K562 (cell line): Measurements from ENCODE around the gene STOX1. TPM values are rescaled to one million over a fixed set of nuclear protein-coding genes. Genes with fewer than 3 reads are reported as not detected.

Experiments
- ATAC-seq: fragments of 200-7000 bp; cut with Tn5 transposase; 3 replicates; pipeline ENCODE4 v1.9.1; 2020; ENCODE audit warnings: moderate library complexity
- BruUV-seq: library from RNA; stranded (reverse); fragments of 400-500 nt; replicated peaks from 2 replicates; lab custom pipeline; 2021; lab: Mats Ljungman, UMichigan
- CTCF ChIA-PET: fragments of 300-600 bp; formaldehyde crosslinking; extraction: SDS; loops from one replicate; lab custom pipeline; 2021; ENCODE audit warnings: low intra/inter-chr PET ratio; lab: Yijun Ruan, JAX
- POLR2A ChIA-PET: fragments of 300-600, 350-650 bp; sonication (Branson Sonifier 250); formaldehyde crosslinking; extraction: SDS; loops from one replicate; lab custom pipeline; 2021; ENCODE audit warnings: antibody characterized with exemption, inconsistent platforms; lab: Yijun Ruan, JAX
- DNase-seq, 4 experiments: peaks; one replicate each; pipeline versions ENCODE4 v3.0.0 to v3.0.0-alpha.2; 2011 to 2018; ENCODE audit warnings: low spot score in 3 of 4, mixed read lengths in 3 of 4; ENCODE audit errors: extremely low read depth in 1 of 4
- FAIRE-seq: peaks from 2 replicates; lab custom pipeline; 2011; peaks lifted over from hg19 to GRCh38; lab: Jason Lieb, UNC
- H2AFZ ChIP-seq: 2 replicates; pipeline ENCODE4 v1.6.0; 2011; ENCODE audit warnings: low read depth, low read length, control low read depth, inconsistent platforms
- H3K27ac ChIP-seq: fragments of 200-600 bp; 3 replicates; pipeline ENCODE4 v1.8.0; 2011; ENCODE audit warnings: low read depth, mild to moderate bottlenecking, control low read depth, inconsistent platforms, low read length, moderate library complexity, mixed read lengths; ENCODE audit errors: extremely low read depth
- H3K27me3 ChIP-seq, 2 experiments: fragments of 300-600 bp in 1 of 2; 2 replicates in 1 of 2; 3 replicates in 1 of 2; pipeline versions ENCODE4 v1.6.0 to v1.8.0; 2011; ENCODE audit warnings: inconsistent platforms in 2 of 2, low read length in 2 of 2, mild to moderate bottlenecking in 1 of 2, mixed read lengths in 1 of 2, moderate library complexity in 1 of 2; ENCODE audit not compliant: control insufficient read depth in 2 of 2, insufficient read depth in 2 of 2
- H3K36me3 ChIP-seq: fragments of 300-600 bp; 3 replicates; pipeline ENCODE4 v1.8.0; 2011; ENCODE audit warnings: mild to moderate bottlenecking, low read length, inconsistent platforms; ENCODE audit not compliant: control insufficient read depth, insufficient read depth
- H3K4me1 ChIP-seq, 2 experiments: fragments of 200-600 bp in 1 of 2; replicated peaks in 1 of 2; 2 replicates in 1 of 2; 3 replicates in 1 of 2; pipeline versions ENCODE4 v1.5.1 to v1.8.0; 2011; ENCODE audit warnings: inconsistent platforms in 2 of 2, low read length in 2 of 2, mild to moderate bottlenecking in 1 of 2, mixed read lengths in 1 of 2, moderate library complexity in 1 of 2; ENCODE audit not compliant: control insufficient read depth in 2 of 2, insufficient read depth in 2 of 2
- H3K4me2 ChIP-seq: 2 replicates; pipeline ENCODE4 v1.6.1; 2011; ENCODE audit warnings: low read length, control low read depth, inconsistent platforms, mixed read lengths; ENCODE audit not compliant: insufficient read depth
- H3K4me3 ChIP-seq: fragments of 200-600 bp; sonication (generic), shearing (Covaris generic); 2 replicates; pipeline ENCODE4 v1.5.1; 2016; ENCODE audit warnings: control low read depth, inconsistent platforms
- H3K79me2 ChIP-seq: fragments of 200-600 bp; 3 replicates; pipeline ENCODE4 v1.8.0; 2011; ENCODE audit warnings: low read length, inconsistent platforms; ENCODE audit not compliant: control insufficient read depth, insufficient read depth
- H3K9ac ChIP-seq, 2 experiments: 2 replicates each; pipeline versions ENCODE4 v1.6.0 to v1.6.1; 2011; ENCODE audit warnings: low read depth in 2 of 2, low read length in 2 of 2, control low read depth in 1 of 2, inconsistent platforms in 1 of 2, mild to moderate bottlenecking in 1 of 2, mixed read lengths in 1 of 2; ENCODE audit not compliant: insufficient read depth in 1 of 2
- H3K9me1 ChIP-seq: one replicate; pipeline ENCODE4 v1.6.0; 2011; ENCODE audit warnings: inconsistent platforms, mild to moderate bottlenecking, low read length, moderate library complexity; ENCODE audit not compliant: control insufficient read depth, insufficient read depth
- H3K9me3 ChIP-seq: replicated peaks from 2 replicates; pipeline ENCODE4 v1.5.1; 2011; ENCODE audit warnings: low read depth, low read length, inconsistent platforms; ENCODE audit not compliant: control insufficient read depth, insufficient read depth
- H4K20me1 ChIP-seq: replicated peaks from 2 replicates; pipeline ENCODE4 v1.6.1; 2011; ENCODE audit warnings: low read length, inconsistent platforms, mixed read lengths; ENCODE audit not compliant: control insufficient read depth, insufficient read depth
- CAMTA2 ChIP-seq: fragments of 250-450 bp; sonication (Bioruptor Pico); conservative IDR thresholded peaks from 2 replicates; pipeline ENCODE4 v1.5.1; 2022
- E2F1 ChIP-seq: sonication (generic); formaldehyde crosslinking; IDR thresholded peaks from 2 replicates; pipeline ENCODE4 v1.8.1; 2023; ENCODE audit warnings: mild to moderate bottlenecking, missing genetic modification reagents, moderate library complexity
- PBX2 ChIP-seq, 2 experiments: IDR thresholded peaks in 1 of 2; conservative IDR thresholded peaks in 1 of 2; 2 replicates each; pipeline ENCODE4 v1.6.1; 2016; ENCODE audit warnings: low read depth in 2 of 2, mild to moderate bottlenecking in 1 of 2, missing compliant biosample characterization in 1 of 2, missing genetic modification characterization in 1 of 2, moderate library complexity in 1 of 2
- PKNOX1 ChIP-seq: fragments of 450-650 bp; IDR thresholded peaks from 2 replicates; pipeline ENCODE4 v1.6.1; 2016
- RBM17 ChIP-seq: fragments of 200-400 bp; formaldehyde crosslinking; IDR thresholded peaks from 2 replicates; pipeline ENCODE4 v1.6.1; 2017; ENCODE audit warnings: low read depth, mild to moderate bottlenecking, low read length, borderline replicate concordance
- THRAP3 ChIP-seq: fragments of 450-650 bp; IDR thresholded peaks from 2 replicates; pipeline ENCODE4 v1.6.1; 2016; ENCODE audit warnings: mild to moderate bottlenecking, inconsistent platforms, borderline replicate concordance
- TRIM25 ChIP-seq: fragments of 450-650 bp; IDR thresholded peaks from 2 replicates; pipeline ENCODE4 v1.7.0; 2016; ENCODE audit warnings: borderline replicate concordance
- WGBS: fragments of 100-300 bp; shearing (Covaris generic); methylation state at CpG from one replicate; pipeline ENCODE4 v1.1.6; 2016; ENCODE audit warnings: low coverage, mixed read lengths; ENCODE audit not compliant: insufficient coverage; ENCODE audit errors: missing lambda C conversion rate; 5-methylcytosine and 5-hydroxymethylcytosine counted together
- in situ Hi-C: fragments of 300-500 bp; cut with MboI; formaldehyde crosslinking; loops from 4 replicates; pipeline ENCODE4 v1.15.0; 2018; ENCODE audit warnings: inconsistent platforms, mixed read lengths
- intact Hi-C: fragments of 100-400 bp; cut with micrococcal nuclease; formaldehyde crosslinking; loops from 2 replicates; pipeline ENCODE4 v1.14.2; 2022
- polyA plus RNA-seq, 8 experiments: library from polyadenylated mRNA; depleted of rRNA in 4 of 8; stranded (reverse) in 5 of 8; unstranded in 3 of 8; fragments of >200 nt; fragmentation: Nextera tagmentation in 2 of 8; fragmentation: Illumina TruSeq in 1 of 8; extraction: Ambion mirVana in 2 of 8; extraction: Trizol in 1 of 8; gene quantifications; 2 replicates each; pipeline versions ENCODE4 v1.2.1 to v1.2.3, GENCODE V29; 2011 to 2014; ENCODE audit warnings: inconsistent platforms in 1 of 8, missing spikeins in 1 of 8
- total RNA-seq, 7 experiments: library from RNA; depleted of rRNA in 6 of 7; stranded (reverse); fragments of >200 nt in 6 of 7; fragmentation: Illumina TruSeq in 2 of 7; extraction: Trizol in 2 of 7; gene quantifications; 2 replicates each; pipeline versions ENCODE4 v1.2.1 to v1.2.3, GENCODE V29; 2011 to 2021; ENCODE audit warnings: low replicate concordance in 1 of 7

The STOX1 gene
- total and polyA plus RNA-seq, 9 of the 15 experiments (the other 6 are each of a cell fraction or from before 2014, with no cell fraction given) = 0.09 to 0.87 (median 0.29) TPM

- FAIRE-seq (peak; percentile 49), DNase-seq (no peak), ATAC-seq (peak; percentile 59)
- WGBS = 13% methylated on average over 2 of the region's 2 CpGs
- ChIA-PET CTCF (no interaction called here), POLR2A (interaction anchor here (0.6 to 3.8 kb wide), 5 partner anchors 9 to 32 kb away, joined by 3 to 10 read pairs (median 3); no protein-coding TSS in a partner anchor)
- Histone ChIP-seq H3K27ac (no peak overlapping the region), H3K4me3 (no peak overlapping the region), H2AFZ (peak overlapping the region; percentile 61), H3K9me1 (no peaks in the 10 kb centered on the region), H3K9me3 (no peaks in the 10 kb centered on the region), H3K27me3 (no peaks in the 10 kb centered on the region), H4K20me1 (no peaks in the 10 kb centered on the region), H3K4me2 (no peak overlapping the region), H3K36me3 (no peaks in the 10 kb centered on the region), H3K79me2 (no peaks in the 10 kb centered on the region), H3K4me1 (no peaks in the 10 kb centered on the region), H3K9ac (no peak overlapping the region)
- intact Hi-C loops (no loop called here), in situ Hi-C loops (no loop called here)
- BruUV-seq = no TSS peak
- TF ChIP-seq E2F1 (CRISPR knock-in tag) (no peak), THRAP3 (no peak), CAMTA2 (CRISPR knock-in tag) (no peak), TRIM25 (no peak), PKNOX1 (peak; percentile 79), RBM17 (no peak), PBX2 (CRISPR knock-in tag; IDR thresholded peaks at IDR 0.05; ENCODE audit: low read depth) (no peak), PBX2 (tag; conservative IDR thresholded peaks at IDR 0.05; ENCODE audit: low read depth) (peak; percentile 21; the same call in 1 of the 2 replicates)
Observed at GRCh38 chr10:68848281-68848680, 20.9 kb downstream of the STOX1 start.
